Tongue (tissue), 3 donors: ENCODE results near the gene P2RX7. TPM values are rescaled to one million over a fixed set of nuclear protein-coding genes. Genes with fewer than 3 reads are reported as not detected.

Experiments
- DNase-seq: peaks from one replicate; pipeline ENCODE4 v3.0.0-alpha.2; 2015
- small RNA-seq: library from RNA; depleted of rRNA; stranded (forward); fragments of <200 nt; gene quantifications from one replicate; pipeline ENCODE3, GENCODE V24; 2014; ENCODE audit warnings: low replicate concordance
- total RNA-seq: library from RNA; depleted of rRNA; stranded (reverse); fragments of >200 nt; gene quantifications from one replicate; pipeline ENCODE4 v1.2.3, GENCODE V29; 2014

P2RX7 gene
- total RNA-seq, 1 donor from 2014 or later = 2.3 TPM

- peak; percentile 75 for DNase-seq
Measured at GRCh38 chr12:121229826-121230537, 97.3 kb downstream of the P2RX7 start.

- no peak for DNase-seq
Measured at GRCh38 chr12:121230538-121230907, 97.8 kb downstream of the P2RX7 start.

GRCh38 chr12:121232163-121232562, 99.5 kb downstream of the P2RX7 start:
- no peak for DNase-seq

- no peak for DNase-seq
Measured at GRCh38 chr12:121232977-121233627, 100.4 kb downstream of the P2RX7 start.

- DNase-seq = no peak
Measured at GRCh38 chr12:121233628-121234020, 100.9 kb downstream of the P2RX7 start.

GRCh38 chr12:121236776-121237175, 104.1 kb downstream of the P2RX7 start:
- DNase-seq = no peak

GRCh38 chr12:121237415-121237814, 104.7 kb downstream of the P2RX7 start:
- no peak for DNase-seq

Small RNA genes within 50 kb of the gene (small RNA-seq; reads per million reads assigned to genes)
- gene AC079602.1 (not detected), gene RF00156 (not detected), gene Z98941.1 (not detected)

Other genes with a start within 250 kb of the P2RX7 start
- gene SPPL3, start 228.5 kb upstream of the P2RX7 start, total RNA-seq = 15.9 TPM
- not detected for gene HNF1A, start 154.3 kb upstream of the P2RX7 start, total RNA-seq
- gene C12orf43, start 116.4 kb upstream of the P2RX7 start, total RNA-seq = 8.9 TPM
- gene OASL, start 93.6 kb upstream of the P2RX7 start, total RNA-seq = 0.31 TPM
- 11.4 TPM for gene P2RX4, start 77.3 kb downstream of the P2RX7 start, total RNA-seq
- 16.8 TPM for gene CAMKK2, start 163.8 kb downstream of the P2RX7 start, total RNA-seq
- 198 TPM for gene ANAPC5, start 219.5 kb downstream of the P2RX7 start, total RNA-seq